K562 (cell line): ENCODE results near the gene FBXL13. TPM values are rescaled to one million over a fixed set of nuclear protein-coding genes. Genes with fewer than 3 reads are reported as not detected.

Experiments used
- ELF4 ChIP-seq: fragments of 450-650 bp; formaldehyde crosslinking; IDR thresholded peaks from 2 replicates; pipeline ENCODE4 v1.4.0; 2022; ENCODE audit warnings: missing genetic modification characterization
- FOSL1 ChIP-seq: fragments of 200-800 bp; sonication (Bioruptor generic); conservative IDR thresholded peaks from 2 replicates; pipeline ENCODE4 v1.6.1; 2016; ENCODE audit warnings: missing genetic modification characterization, missing compliant biosample characterization
- GATAD2A ChIP-seq: fragments of 450-650 bp; IDR thresholded peaks from 2 replicates; pipeline ENCODE4 v1.6.1; 2017
- MCM2 ChIP-seq: fragments of 450-650 bp; IDR thresholded peaks from 2 replicates; pipeline ENCODE4 v1.6.1; 2017; ENCODE audit warnings: low read depth, mild to moderate bottlenecking
- MGA ChIP-seq: fragments of 450-650 bp; IDR thresholded peaks from 2 replicates; pipeline ENCODE4 v1.6.1; 2016; ENCODE audit warnings: mild to moderate bottlenecking, moderate library complexity
- SETDB1 ChIP-seq: IDR thresholded peaks from one replicate; pipeline ENCODE4 v1.6.1; 2012; ENCODE audit warnings: low read length, control low read depth, inconsistent platforms
- SOX6 ChIP-seq: fragments of 450-650 bp; IDR thresholded peaks from 2 replicates; pipeline ENCODE4 v1.6.1; 2014; ENCODE audit warnings: mild to moderate bottlenecking
- TARDBP ChIP-seq: fragments of 450-650 bp; IDR thresholded peaks from 2 replicates; pipeline ENCODE4 v1.6.1; 2016
- ZNF740 ChIP-seq, 3 experiments: fragments of 200-800 bp in 1 of 3; sonication (Bioruptor generic) in 1 of 3; sonication (generic) in 1 of 3; formaldehyde crosslinking in 1 of 3; IDR thresholded peaks; 2 replicates each; pipeline versions ENCODE4 v1.6.1 to v1.8.0; 2016 to 2022; ENCODE audit warnings: mild to moderate bottlenecking in 2 of 3, missing compliant biosample characterization in 2 of 3, missing genetic modification characterization in 2 of 3, missing genetic modification reagents in 1 of 3
- polyA plus RNA-seq, 8 experiments: library from polyadenylated mRNA; depleted of rRNA in 4 of 8; stranded (reverse) in 5 of 8; unstranded in 3 of 8; fragments of >200 nt; fragmentation: Nextera tagmentation in 2 of 8; fragmentation: Illumina TruSeq in 1 of 8; extraction: Ambion mirVana in 2 of 8; extraction: Trizol in 1 of 8; gene quantifications; 2 replicates each; pipeline versions ENCODE4 v1.2.1 to v1.2.3, GENCODE V29; 2011 to 2014; ENCODE audit warnings: inconsistent platforms in 1 of 8, missing spikeins in 1 of 8
- total RNA-seq, 7 experiments: library from RNA; depleted of rRNA in 6 of 7; stranded (reverse); fragments of >200 nt in 6 of 7; fragmentation: Illumina TruSeq in 2 of 7; extraction: Trizol in 2 of 7; gene quantifications; 2 replicates each; pipeline versions ENCODE4 v1.2.1 to v1.2.3, GENCODE V29; 2011 to 2021; ENCODE audit warnings: low replicate concordance in 1 of 7
- TF ChIP-seq, protein P1 (sequence below): fragments of 250-450 bp; sonication (Bioruptor Pico); IDR thresholded peaks from 2 replicates; pipeline ENCODE4 v1.8.0; 2022; ENCODE audit warnings: inconsistent platforms, mild to moderate bottlenecking, moderate library complexity, borderline replicate concordance
- TF ChIP-seq, protein P2 (sequence below), 2 experiments: IDR thresholded peaks in 1 of 2; conservative IDR thresholded peaks in 1 of 2; 2 replicates each; pipeline ENCODE4 v1.6.1; 2016; ENCODE audit warnings: low read depth in 2 of 2, mild to moderate bottlenecking in 1 of 2, missing compliant biosample characterization in 1 of 2, missing genetic modification characterization in 1 of 2, moderate library complexity in 1 of 2

Gene FBXL13
- total and polyA plus RNA-seq, 9 of the 15 experiments (the other 6 are each of a cell fraction or from before 2014, with no cell fraction given), result 16.3 to 55.0 (median 25.4) TPM

DNA sequence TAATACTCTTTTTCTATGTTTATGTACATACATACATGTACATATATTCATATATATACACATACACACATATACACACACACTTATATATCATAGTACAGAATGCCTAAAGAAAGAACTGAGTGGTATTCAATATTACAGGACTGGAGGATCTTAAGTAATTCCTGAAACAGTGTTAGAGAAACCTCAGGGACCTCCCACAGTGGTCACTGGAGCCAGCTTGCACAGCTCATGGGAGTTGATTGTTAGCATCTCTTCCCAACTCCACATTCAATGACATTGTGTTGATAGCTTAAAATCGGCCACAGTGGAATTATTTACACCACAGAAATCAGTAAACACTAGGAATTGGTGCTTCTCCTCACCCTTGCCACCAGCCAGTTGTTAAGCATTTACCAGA is 155.8 kb downstream of the FBXL13 start (continued):
- TF ChIP-seq MGA (no peak), ELF4 (CRISPR knock-in tag) (no peak), ZNF740 (CRISPR knock-in tag; IDR thresholded peaks at IDR 0.05) (no peak), ZNF740 (tag; IDR thresholded peaks at IDR 0.05) (no peak), FOSL1 (tag) (no peak), SETDB1 (no peak), SOX6 (no peak), GATAD2A (no peak), TARDBP (no peak), MCM2 (no peak)
- TF ChIP-seq, protein P1, sequence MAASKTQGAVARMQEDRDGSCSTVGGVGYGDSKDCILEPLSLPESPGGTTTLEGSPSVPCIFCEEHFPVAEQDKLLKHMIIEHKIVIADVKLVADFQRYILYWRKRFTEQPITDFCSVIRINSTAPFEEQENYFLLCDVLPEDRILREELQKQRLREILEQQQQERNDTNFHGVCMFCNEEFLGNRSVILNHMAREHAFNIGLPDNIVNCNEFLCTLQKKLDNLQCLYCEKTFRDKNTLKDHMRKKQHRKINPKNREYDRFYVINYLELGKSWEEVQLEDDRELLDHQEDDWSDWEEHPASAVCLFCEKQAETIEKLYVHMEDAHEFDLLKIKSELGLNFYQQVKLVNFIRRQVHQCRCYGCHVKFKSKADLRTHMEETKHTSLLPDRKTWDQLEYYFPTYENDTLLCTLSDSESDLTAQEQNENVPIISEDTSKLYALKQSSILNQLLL (CRISPR knock-in tag), result no peak
- TF ChIP-seq, protein P2, sequence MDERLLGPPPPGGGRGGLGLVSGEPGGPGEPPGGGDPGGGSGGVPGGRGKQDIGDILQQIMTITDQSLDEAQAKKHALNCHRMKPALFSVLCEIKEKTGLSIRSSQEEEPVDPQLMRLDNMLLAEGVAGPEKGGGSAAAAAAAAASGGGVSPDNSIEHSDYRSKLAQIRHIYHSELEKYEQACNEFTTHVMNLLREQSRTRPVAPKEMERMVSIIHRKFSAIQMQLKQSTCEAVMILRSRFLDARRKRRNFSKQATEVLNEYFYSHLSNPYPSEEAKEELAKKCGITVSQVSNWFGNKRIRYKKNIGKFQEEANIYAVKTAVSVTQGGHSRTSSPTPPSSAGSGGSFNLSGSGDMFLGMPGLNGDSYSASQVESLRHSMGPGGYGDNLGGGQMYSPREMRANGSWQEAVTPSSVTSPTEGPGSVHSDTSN (CRISPR knock-in tag; IDR thresholded peaks at IDR 0.05; ENCODE audit: low read depth), result no peak
- TF ChIP-seq, protein P2 (tag; conservative IDR thresholded peaks at IDR 0.05; ENCODE audit: low read depth), result no peak
- TF ChIP-seq, all 486 proteins: peak for 0
